CD4-positive, alpha-beta memory T cell (primary cell): ENCODE results near the gene RPS18. TPM values are rescaled to one million over a fixed set of nuclear protein-coding genes. Genes with fewer than 3 reads are reported as not detected.
A peak's percentile ranks its signal among the peaks of the same experiment; 100 is the strongest.

Experiments
- CTCF ChIA-PET: fragments of 350-600 bp; sonication (Branson Sonifier 250); formaldehyde crosslinking; loops from one replicate; lab custom pipeline; 2021; ENCODE audit warnings: inconsistent platforms; ENCODE audit not compliant: partially characterized antibody; lab: Charles Lee
- POLR2A ChIA-PET: fragments of 350-600 bp; sonication (Branson Sonifier 250); formaldehyde crosslinking; loops from one replicate; lab custom pipeline; 2021; ENCODE audit not compliant: partially characterized antibody; lab: Charles Lee
- DNase-seq, 5 donors: peaks; one replicate each; pipeline versions ENCODE4 v3.0.0 to v3.0.0-alpha.2; 2020 to 2022; ENCODE audit warnings: mixed read lengths in 1 of 5
- H3K27ac ChIP-seq: one replicate; pipeline ENCODE4 v1.7.0; 2013; ENCODE audit warnings: low read depth, low read length
- H3K27me3 ChIP-seq: 2 replicates; pipeline ENCODE4 v1.7.0; 2013; ENCODE audit warnings: mild to moderate bottlenecking, low read length, moderate library complexity; ENCODE audit not compliant: insufficient read depth
- H3K36me3 ChIP-seq: 2 replicates; pipeline ENCODE4 v1.7.0; 2013; ENCODE audit warnings: mild to moderate bottlenecking, low read length, moderate library complexity; ENCODE audit not compliant: insufficient read depth
- H3K4me1 ChIP-seq: 2 replicates; pipeline ENCODE4 v1.7.0; 2013; ENCODE audit warnings: mild to moderate bottlenecking, low read length, moderate library complexity; ENCODE audit not compliant: insufficient read depth
- H3K4me3 ChIP-seq, 2 donors: one replicate each; pipeline ENCODE4 v1.7.0; 2013; ENCODE audit warnings: low read length in 2 of 2, mild to moderate bottlenecking in 1 of 2
- H3K9me3 ChIP-seq, 2 donors: one replicate each; pipeline ENCODE4 v1.7.0; 2013; ENCODE audit warnings: low read length in 2 of 2, control low read depth in 1 of 2; ENCODE audit not compliant: control insufficient read depth in 1 of 2
- H3K27ac Mint-ChIP-seq, 7 donors: one replicate each; pipeline ENCODE4 v1.8.0; 2020 to 2021; ENCODE audit warnings: mixed read lengths in 7 of 7, mild to moderate bottlenecking in 6 of 7, inconsistent platforms in 3 of 7, moderate library complexity in 3 of 7
- H3K27me3 Mint-ChIP-seq, 2 donors: one replicate each; pipeline ENCODE4 v1.8.0; 2020 to 2021; ENCODE audit warnings: mixed read lengths in 2 of 2
- H3K36me3 Mint-ChIP-seq, 2 donors: one replicate each; pipeline ENCODE4 v1.8.0; 2020 to 2021; ENCODE audit warnings: mixed read lengths in 2 of 2, inconsistent platforms in 1 of 2, mild to moderate bottlenecking in 1 of 2
- H3K4me1 Mint-ChIP-seq, 4 donors: one replicate each; pipeline ENCODE4 v1.8.0; 2020 to 2021; ENCODE audit warnings: mixed read lengths in 4 of 4, mild to moderate bottlenecking in 1 of 4
- H3K4me3 Mint-ChIP-seq, 8 donors: one replicate each; pipeline ENCODE4 v1.8.0; 2020 to 2021; ENCODE audit warnings: mixed read lengths in 8 of 8, mild to moderate bottlenecking in 7 of 8, moderate library complexity in 6 of 8, inconsistent platforms in 3 of 8
- H3K9me3 Mint-ChIP-seq, 8 donors: one replicate each; pipeline ENCODE4 v1.8.0; 2020 to 2021; ENCODE audit warnings: mixed read lengths in 8 of 8, mild to moderate bottlenecking in 5 of 8, inconsistent platforms in 3 of 8, moderate library complexity in 1 of 8
- intact Hi-C: fragments of 100-400 bp; cut with micrococcal nuclease; formaldehyde crosslinking; loops from one replicate; pipeline ENCODE4 v1.15.1; 2023
- polyA plus RNA-seq, 2 donors: library from polyadenylated mRNA; unstranded; fragments of 300-500 nt; fragmentation: Illumina TruSeq; gene quantifications; one replicate each; pipeline ENCODE4 v1.2.3, GENCODE V29; 2021
- total RNA-seq, 2 experiments: library from RNA; stranded (reverse); gene quantifications; one replicate each; pipeline ENCODE4 v1.2.3, GENCODE V29; 2021

Gene RPS18
- total and polyA plus RNA-seq, 4 experiments from 2014 or later = 3,264 to 8,968 (median 6,136) TPM

DNA sequence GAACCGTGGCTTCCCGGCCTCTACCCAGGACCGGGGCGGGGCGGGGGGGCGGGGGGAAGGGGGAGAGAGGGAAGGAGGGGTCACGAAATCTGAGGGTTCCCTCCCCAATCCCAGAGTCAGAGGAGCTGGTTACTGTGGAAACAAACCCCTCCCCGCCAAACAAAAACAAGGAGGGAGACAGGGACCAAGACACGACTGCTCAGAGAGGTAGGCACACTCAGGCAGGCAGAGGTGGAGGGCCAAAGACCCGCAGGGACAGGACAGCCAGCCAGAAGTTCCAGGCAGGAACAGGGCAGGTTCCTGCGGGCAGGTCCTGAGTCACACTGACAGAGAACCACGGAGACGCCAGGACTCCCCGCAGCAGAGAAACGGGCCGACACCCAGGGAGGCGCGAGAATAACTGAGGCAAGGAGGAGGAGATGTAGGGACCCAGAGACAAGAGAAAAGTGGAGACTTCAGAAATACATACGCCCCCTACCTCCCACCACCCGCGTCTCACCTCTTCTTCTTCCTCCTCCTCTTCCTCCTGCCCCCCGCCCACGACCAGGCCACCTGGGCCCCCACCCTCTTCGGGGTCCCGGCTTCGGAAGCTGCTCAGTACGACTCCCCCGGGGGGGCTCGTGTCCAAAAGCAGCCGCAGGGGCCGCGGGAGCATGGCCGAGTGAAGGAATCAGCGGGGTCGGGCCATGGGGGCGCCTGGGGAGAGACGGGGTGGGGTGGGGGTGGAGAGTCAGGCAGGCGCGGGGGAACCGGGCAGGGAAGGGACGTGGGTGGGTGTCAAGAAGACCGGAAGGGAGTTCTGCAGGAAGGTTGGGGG lies 26.3 kb downstream of the RPS18 start:
- Mint-ChIP-seq H3K9me3 (peaks cover 0 to 2% (median 0%) of the 10 kb centered on the region in 8 donors), H3K27ac (peak overlapping the region; percentile 95 to 100 (median 99)), H3K4me1 (peaks cover 18 to 35% (median 26%) of the 10 kb centered on the region in 4 donors), H3K27me3 (peaks cover 0 to 4% of the 10 kb centered on the region in 2 donors), H3K36me3 (peaks cover 13 to 53% of the 10 kb centered on the region in 2 donors), H3K4me3 (peak overlapping the region; percentile 99)
- peak; percentile 68 to 85 (median 72) for DNase-seq
- no peaks in the 10 kb centered on the region for H3K27me3 ChIP-seq
- no peaks in the 10 kb centered on the region for H3K9me3 ChIP-seq
- ChIA-PET POLR2A (interaction anchor here (1.0 to 7.4 kb wide), 15 partner anchors 9 to 326 kb away, joined by 3 to 150 read pairs (median 6); partner anchors contain the start of genes B3GALT4, CUTA, KIFC1 and PFDN6), CTCF (interaction anchor here (0.9 to 4.8 kb wide), 6 partner anchors 9 to 50 kb away, joined by 3 to 35 read pairs (median 4); partner anchors contain the start of genes PFDN6, TAPBP and WDR46)
- intact Hi-C loops = loop anchor here (2.0 kb wide), 1 partner anchor 93 kb away; the partner anchor contains the start of gene KIFC1
- peak overlapping the region; percentile 94 for H3K27ac ChIP-seq
- peaks cover 27% of the 10 kb centered on the region for H3K4me1 ChIP-seq
- peak overlapping the region; percentile 71 to 91 for H3K4me3 ChIP-seq
- peaks cover 42% of the 10 kb centered on the region for H3K36me3 ChIP-seq

DNA sequence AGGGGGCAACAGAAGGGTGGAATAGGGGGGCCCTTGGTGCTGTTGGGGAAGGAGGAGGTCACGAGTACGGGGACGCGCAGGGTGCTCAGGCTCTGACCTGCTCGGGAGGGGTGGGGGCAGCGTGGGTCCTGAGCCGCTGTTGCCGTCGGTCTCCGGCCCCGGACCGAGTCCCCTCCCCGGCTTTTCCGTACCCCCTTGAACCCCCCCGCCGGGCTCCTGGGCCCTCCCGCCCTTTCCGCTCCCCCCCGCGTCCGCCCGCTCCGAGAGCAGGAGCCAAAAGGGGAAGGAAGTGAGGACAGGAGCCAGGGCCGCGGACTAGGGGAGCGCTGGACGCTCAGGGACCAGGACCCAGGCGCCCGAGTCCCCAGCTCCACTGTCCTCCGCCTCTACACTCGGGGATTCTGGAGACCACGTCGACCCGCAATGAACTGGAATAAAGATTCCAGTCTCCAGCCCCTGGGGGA lies 26.9 kb downstream of the RPS18 start, which contains the start of gene RGL2:
TSS of gene RGL2 (minus strand) at position 170 of the 464 bp plus-strand sequence. CDS start 332 bp downstream, outside the sequence.
- H3K9me3 ChIP-seq = no peaks in the 10 kb centered on the region
- ChIA-PET POLR2A (interaction anchor here (1.0 to 7.4 kb wide), 24 partner anchors 9 to 1238 kb away, joined by 3 to 150 read pairs (median 6); partner anchors contain the start of genes B3GALT4, CUTA, HSD17B8 and KIFC1), CTCF (interaction anchor here (0.7 to 4.8 kb wide), 11 partner anchors 9 to 137 kb away, joined by 3 to 35 read pairs (median 5); partner anchors contain the start of genes B3GALT4, PFDN6, RPS18 and TAPBP)
- peaks cover 27% of the 10 kb centered on the region for H3K4me1 ChIP-seq
- peak within 1 kb of the TSS; percentile 71 to 97 for H3K4me3 ChIP-seq
- DNase-seq = peak in 2 of 5 donors; percentile 62 to 75
- Mint-ChIP-seq H3K27ac (peak within 1 kb of the TSS; percentile 96 to 100 (median 99)), H3K4me1 (peaks cover 20 to 39% (median 30%) of the 10 kb centered on the region in 4 donors), H3K36me3 (peaks cover 19 to 59% of the 10 kb centered on the region in 2 donors), H3K9me3 (peaks cover 0 to 2% (median 0%) of the 10 kb centered on the region in 8 donors), H3K27me3 (peaks cover 0 to 4% of the 10 kb centered on the region in 2 donors), H3K4me3 (peak within 1 kb of the TSS; percentile 99)
- H3K27ac ChIP-seq = peak within 1 kb of the TSS; percentile 94
- intact Hi-C loops = loop anchor here (1.0 to 2.0 kb wide), 8 partner anchors 10 to 99 kb away; partner anchors contain the start of genes B3GALT4, KIFC1, PFDN6 and RXRB
- no peaks in the 10 kb centered on the region for H3K27me3 ChIP-seq
- H3K36me3 ChIP-seq = peaks cover 41% of the 10 kb centered on the region

DNA sequence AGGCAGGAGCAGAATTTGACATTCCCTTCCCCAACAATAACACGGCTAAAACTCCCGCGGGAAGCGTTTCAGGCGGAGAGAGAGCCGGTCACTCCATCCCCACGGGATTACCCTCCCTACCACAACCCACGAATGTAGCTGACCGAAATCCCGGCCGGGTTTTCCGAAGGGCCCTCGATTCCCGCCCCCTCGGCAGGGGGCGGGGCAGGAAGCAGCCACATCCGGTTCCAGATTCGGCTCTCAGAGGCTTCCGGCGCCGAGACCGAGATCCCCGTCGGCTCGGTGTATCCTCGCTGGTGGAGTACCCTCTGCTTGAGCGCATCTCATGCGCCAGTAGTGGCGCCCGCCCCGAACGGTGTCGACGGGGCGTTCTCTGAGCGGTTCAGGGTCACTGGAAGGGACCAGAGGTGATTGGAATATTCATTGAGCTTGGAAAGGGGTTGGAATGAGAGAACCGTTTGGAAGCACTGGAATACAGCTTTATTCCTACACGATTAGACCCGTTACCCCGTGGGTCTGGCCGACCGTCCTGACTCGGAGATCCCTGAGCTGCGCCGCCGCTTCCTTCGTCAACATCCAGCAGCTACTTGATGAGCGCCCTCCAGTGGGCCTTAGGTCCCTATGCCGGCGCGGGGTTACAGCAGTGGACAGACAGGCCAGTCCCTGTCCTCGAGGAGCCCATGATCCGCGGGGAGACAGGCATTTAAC lies 27.5 kb downstream of the RPS18 start:
- H3K27ac Mint-ChIP-seq = peak overlapping the region; percentile 96 to 100 (median 99)
- peaks cover 0 to 4% of the 10 kb centered on the region in 2 donors for H3K27me3 Mint-ChIP-seq
- Histone ChIP-seq H3K36me3 (peaks cover 41% of the 10 kb centered on the region), H3K4me1 (peaks cover 27% of the 10 kb centered on the region), H3K9me3 (no peaks in the 10 kb centered on the region), H3K4me3 (peak overlapping the region; percentile 71 to 97), H3K27ac (peak overlapping the region; percentile 94), H3K27me3 (no peaks in the 10 kb centered on the region)
- peak; percentile 91 to 94 (median 93) for DNase-seq
- H3K36me3 Mint-ChIP-seq = peaks cover 21 to 55% of the 10 kb centered on the region in 2 donors
- H3K9me3 Mint-ChIP-seq = peaks cover 0 to 2% (median 0%) of the 10 kb centered on the region in 8 donors
- intact Hi-C loops = loop anchor here (1.0 to 2.0 kb wide), 8 partner anchors 10 to 99 kb away; partner anchors contain the start of genes B3GALT4, KIFC1, PFDN6 and RXRB
- H3K4me1 Mint-ChIP-seq = peaks cover 22 to 42% (median 31%) of the 10 kb centered on the region in 4 donors
- ChIA-PET POLR2A (interaction anchor here (0.6 to 7.4 kb wide), 34 partner anchors 9 to 1238 kb away, joined by 3 to 150 read pairs (median 4); partner anchors contain the start of genes B3GALT4, BAK1, CUTA and HSD17B8), CTCF (interaction anchor here (0.7 to 4.8 kb wide), 13 partner anchors 10 to 138 kb away, joined by 3 to 35 read pairs (median 5); partner anchors contain the start of genes B3GALT4, CUTA, PFDN6 and RPS18)
- peak overlapping the region; percentile 99 for H3K4me3 Mint-ChIP-seq

DNA sequence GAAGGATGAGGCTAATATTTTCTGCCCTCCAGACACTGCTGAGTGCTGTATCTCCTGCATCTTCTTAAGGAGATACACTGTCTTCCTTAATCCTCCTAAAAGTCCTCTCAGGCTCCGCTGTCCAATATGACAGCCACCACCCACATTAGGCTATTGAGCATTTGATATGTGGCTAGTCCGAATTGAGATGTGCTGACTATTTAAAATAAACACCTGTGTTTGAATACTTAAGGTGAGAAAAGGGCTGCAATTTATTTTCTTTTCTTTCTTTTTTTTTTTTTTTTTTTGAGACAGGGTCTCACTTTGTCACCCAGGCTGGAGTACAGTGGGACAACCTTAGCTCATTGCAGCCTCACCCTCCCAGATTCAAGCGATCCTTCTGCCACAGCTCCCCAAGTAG lies 30.0 kb downstream of the RPS18 start:
- Histone ChIP-seq H3K4me1 (peaks cover 44% of the 10 kb centered on the region), H3K27ac (no peak overlapping the region), H3K27me3 (no peaks in the 10 kb centered on the region), H3K4me3 (no peak overlapping the region), H3K9me3 (no peaks in the 10 kb centered on the region), H3K36me3 (peaks cover 39% of the 10 kb centered on the region)
- intact Hi-C loops = no loop called here
- peaks cover 23 to 55% (median 39%) of the 10 kb centered on the region in 4 donors for H3K4me1 Mint-ChIP-seq
- peaks cover 0 to 2% (median 0%) of the 10 kb centered on the region in 8 donors for H3K9me3 Mint-ChIP-seq
- peak overlapping the region in 1 of 8 donors; percentile 15 for H3K4me3 Mint-ChIP-seq
- H3K27me3 Mint-ChIP-seq = peaks cover 0 to 4% of the 10 kb centered on the region in 2 donors
- peak overlapping the region in 5 of 7 donors; percentile 4 to 96 (median 59) for H3K27ac Mint-ChIP-seq
- ChIA-PET CTCF (interaction anchor here (0.6 to 4.8 kb wide), 5 partner anchors 10 to 43 kb away, joined by 3 to 35 read pairs (median 8); partner anchors contain the start of genes PFDN6, RPS18, TAPBP and VPS52), POLR2A (interaction anchor here (0.9 to 7.4 kb wide), 7 partner anchors 11 to 43 kb away, joined by 3 to 117 read pairs (median 29); partner anchors contain the start of genes B3GALT4, PFDN6, RPS18 and TAPBP)
- peaks cover 21 to 62% of the 10 kb centered on the region in 2 donors for H3K36me3 Mint-ChIP-seq
- no peak for DNase-seq

DNA sequence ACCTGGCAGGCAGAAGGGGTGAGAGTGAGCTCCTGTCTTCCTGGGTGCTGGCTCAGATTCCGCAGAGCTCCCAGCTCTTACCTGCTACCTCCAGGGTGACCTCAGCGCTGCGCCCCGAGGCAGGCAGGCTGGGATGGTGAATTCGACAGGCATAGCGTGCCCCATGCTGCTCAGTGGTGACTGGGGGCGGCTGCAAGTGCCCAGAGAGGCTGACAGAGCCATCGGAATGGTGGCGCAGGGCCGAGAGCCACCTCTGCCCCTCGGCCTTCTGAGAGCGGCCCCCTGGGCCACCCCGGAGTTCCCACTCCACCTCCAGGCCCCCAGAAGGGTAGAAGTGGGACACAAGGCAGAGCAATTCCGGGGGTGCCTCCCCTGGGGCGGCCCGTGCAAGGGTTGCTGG lies 32.3 kb downstream of the RPS18 start:
- H3K27ac Mint-ChIP-seq = peak overlapping the region in 4 of 7 donors; percentile 24 to 82 (median 52)
- DNase-seq = no peak
- peaks cover 26 to 59% (median 39%) of the 10 kb centered on the region in 4 donors for H3K4me1 Mint-ChIP-seq

DNA sequence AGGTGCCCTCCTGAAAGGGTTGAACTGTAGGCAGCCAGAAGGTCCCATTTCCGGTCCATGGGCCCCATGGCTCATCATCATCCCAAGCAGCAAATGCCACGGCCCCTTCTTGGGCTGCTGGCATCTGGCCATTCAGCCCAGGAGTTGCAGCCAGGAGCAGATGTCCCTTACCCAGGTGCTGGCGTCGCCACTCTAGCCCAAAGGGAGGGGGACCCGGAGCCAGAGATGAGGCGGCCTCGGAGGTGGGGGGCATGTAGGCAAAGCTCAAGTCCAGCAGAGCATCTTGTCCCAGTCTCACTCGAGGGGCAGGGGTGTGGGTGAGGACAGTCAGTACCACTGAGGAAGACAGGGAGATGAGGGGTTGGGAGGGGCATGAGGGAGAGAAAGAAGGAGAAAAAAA lies 33.2 kb downstream of the RPS18 start:
- Mint-ChIP-seq H3K27me3 (no peaks in the 10 kb centered on the region), H3K27ac (peak overlapping the region in 3 of 7 donors; percentile 7 to 67 (median 57)), H3K4me1 (peaks cover 21 to 50% (median 34%) of the 10 kb centered on the region in 4 donors), H3K4me3 (no peak overlapping the region), H3K9me3 (no peaks in the 10 kb centered on the region), H3K36me3 (peaks cover 28 to 60% of the 10 kb centered on the region in 2 donors)
- POLR2A ChIA-PET = interaction anchor here (1.0 to 2.0 kb wide), 2 partner anchors 15 to 39 kb away, joined by 3 to 7 read pairs; partner anchors contain the start of gene PFDN6
- DNase-seq = no peak
- no peaks in the 10 kb centered on the region for H3K9me3 ChIP-seq
- H3K27me3 ChIP-seq = no peaks in the 10 kb centered on the region
- peaks cover 45% of the 10 kb centered on the region for H3K36me3 ChIP-seq
- H3K27ac ChIP-seq = no peak overlapping the region
- no peak overlapping the region for H3K4me3 ChIP-seq
- H3K4me1 ChIP-seq = peaks cover 45% of the 10 kb centered on the region
- CTCF ChIA-PET = interaction anchor here (1.3 kb wide), 1 partner anchor 12 kb away, joined by 3 read pairs; no protein-coding TSS in a partner anchor
- intact Hi-C loops = no loop called here

More for the DNA sequence above, 32.3 kb downstream of the RPS18 start:
- Mint-ChIP-seq H3K36me3 (peaks cover 28 to 68% of the 10 kb centered on the region in 2 donors), H3K4me3 (no peak overlapping the region), H3K9me3 (peaks cover 0 to 2% (median 0%) of the 10 kb centered on the region in 8 donors), H3K27me3 (no peaks in the 10 kb centered on the region)
- POLR2A ChIA-PET = interaction anchor here (1.0 to 4.4 kb wide), 3 partner anchors 9 to 40 kb away, joined by 3 to 29 read pairs (median 7); partner anchors contain the start of genes PFDN6 and TAPBP
- no peaks in the 10 kb centered on the region for H3K27me3 ChIP-seq
- CTCF ChIA-PET = no interaction called here
- H3K36me3 ChIP-seq = peaks cover 45% of the 10 kb centered on the region
- H3K9me3 ChIP-seq = no peaks in the 10 kb centered on the region
- no peak overlapping the region for H3K27ac ChIP-seq
- intact Hi-C loops = no loop called here
- peaks cover 46% of the 10 kb centered on the region for H3K4me1 ChIP-seq
- no peak overlapping the region for H3K4me3 ChIP-seq
